ENCODE results near the gene TP53INP2.
"Not testable (repeated sequence)": the region's sequence is repeated elsewhere in the genome, so short reads cannot be mapped to it uniquely, and the experiment has no call there.

TP53INP2 gene

GRCh38 chr20:34704177-34705007 lies at the start of gene TP53INP2:
TP53INP2 (plus strand) TSS chr20:34704344; CDS start chr20:34708740, 4,396 bp downstream.
- TF ChIP-seq, protein P1, sequence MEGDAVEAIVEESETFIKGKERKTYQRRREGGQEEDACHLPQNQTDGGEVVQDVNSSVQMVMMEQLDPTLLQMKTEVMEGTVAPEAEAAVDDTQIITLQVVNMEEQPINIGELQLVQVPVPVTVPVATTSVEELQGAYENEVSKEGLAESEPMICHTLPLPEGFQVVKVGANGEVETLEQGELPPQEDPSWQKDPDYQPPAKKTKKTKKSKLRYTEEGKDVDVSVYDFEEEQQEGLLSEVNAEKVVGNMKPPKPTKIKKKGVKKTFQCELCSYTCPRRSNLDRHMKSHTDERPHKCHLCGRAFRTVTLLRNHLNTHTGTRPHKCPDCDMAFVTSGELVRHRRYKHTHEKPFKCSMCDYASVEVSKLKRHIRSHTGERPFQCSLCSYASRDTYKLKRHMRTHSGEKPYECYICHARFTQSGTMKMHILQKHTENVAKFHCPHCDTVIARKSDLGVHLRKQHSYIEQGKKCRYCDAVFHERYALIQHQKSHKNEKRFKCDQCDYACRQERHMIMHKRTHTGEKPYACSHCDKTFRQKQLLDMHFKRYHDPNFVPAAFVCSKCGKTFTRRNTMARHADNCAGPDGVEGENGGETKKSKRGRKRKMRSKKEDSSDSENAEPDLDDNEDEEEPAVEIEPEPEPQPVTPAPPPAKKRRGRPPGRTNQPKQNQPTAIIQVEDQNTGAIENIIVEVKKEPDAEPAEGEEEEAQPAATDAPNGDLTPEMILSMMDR (IDR thresholded peaks at IDR 0.05; ENCODE audit: extremely low read depth, missing control alignments): no peak
- DNase-seq (ENCODE audit: low spot score): peak; percentile 91

DNA sequence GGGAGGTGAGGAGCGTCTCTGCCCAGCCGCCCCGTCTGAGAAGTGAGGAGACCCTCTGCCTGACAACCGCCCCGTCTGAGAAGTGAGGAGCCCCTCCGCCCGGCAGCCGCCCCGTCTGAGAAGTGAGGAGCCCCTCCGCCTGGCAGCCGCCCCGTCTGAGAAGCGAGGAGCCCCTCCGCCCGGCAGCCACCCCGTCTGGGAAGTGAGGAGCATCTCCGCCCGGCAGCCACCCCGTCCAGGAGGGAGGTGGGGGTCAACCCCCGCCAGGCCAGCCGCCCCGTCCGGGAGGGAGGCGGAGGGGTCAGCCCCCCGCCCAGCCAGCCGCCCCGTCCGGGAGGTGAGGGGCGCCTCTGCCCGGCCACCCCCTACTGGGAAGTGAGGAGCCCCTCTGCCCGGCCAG lies 45.5 kb upstream of the TP53INP2 start:
- DNase-seq (ENCODE audit: low spot score): not testable (repeated sequence)

- not testable (repeated sequence) for DNase-seq (ENCODE audit: low spot score)
Observed at GRCh38 chr20:34661811-34662210, 42.3 kb upstream of the TP53INP2 start.

DNA sequence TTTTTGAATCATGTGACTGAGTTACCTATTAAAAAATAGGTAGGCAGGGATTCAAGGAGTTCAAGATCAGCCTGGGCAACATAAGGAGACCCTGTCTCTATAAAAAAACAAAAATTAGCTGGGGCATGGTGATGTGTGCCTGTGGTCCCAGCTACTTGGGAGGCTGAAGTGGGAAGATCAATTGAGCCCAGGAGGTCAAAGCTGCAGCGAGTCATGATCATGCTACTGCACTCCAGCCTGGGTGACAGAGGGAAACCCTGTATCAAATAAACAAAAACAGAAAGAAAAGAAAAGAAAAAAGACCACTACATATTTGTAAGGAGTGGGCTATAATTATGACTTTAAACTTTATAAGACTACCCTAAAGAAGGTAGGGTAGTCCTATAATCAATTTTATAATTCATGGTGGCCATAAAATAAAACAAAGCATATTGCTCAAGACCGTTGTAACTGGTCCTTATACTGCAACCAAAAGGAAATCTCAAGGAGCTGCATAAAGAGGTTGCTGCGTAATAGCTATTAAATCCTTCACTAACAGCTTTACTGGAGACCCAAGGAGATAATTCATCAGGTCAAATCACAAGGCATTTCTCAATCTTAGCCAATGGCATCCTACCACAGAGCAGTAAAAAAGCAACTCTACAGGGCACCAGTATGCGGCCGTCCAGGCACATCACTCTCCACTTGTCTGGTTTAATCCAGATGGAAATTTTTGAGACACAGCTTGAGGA lies 40.8 kb upstream of the TP53INP2 start:
- TF ChIP-seq, protein P1 (IDR thresholded peaks at IDR 0.05; ENCODE audit: extremely low read depth, missing control alignments): no peak
- no peak for DNase-seq (ENCODE audit: low spot score)

DNA sequence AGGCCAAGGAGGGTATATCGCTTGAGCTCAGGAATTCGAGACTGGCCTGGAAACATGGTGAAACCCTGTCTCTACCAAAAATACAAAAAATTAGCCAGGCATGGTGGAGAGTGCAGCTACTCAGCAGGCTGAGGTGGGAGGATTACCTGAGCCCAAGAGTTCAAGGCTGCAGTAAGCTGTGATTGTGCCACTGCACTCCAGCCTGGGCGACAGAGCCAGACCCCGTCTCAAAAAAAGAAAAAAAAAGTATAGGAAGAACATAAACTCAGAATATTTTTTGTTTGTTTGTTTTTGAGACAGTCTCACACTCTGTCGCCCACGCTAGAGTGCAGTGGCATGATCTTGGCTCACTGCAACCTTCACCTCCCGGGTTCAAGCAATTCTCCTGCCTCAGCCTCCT lies 39.4 kb upstream of the TP53INP2 start:
- DNase-seq (ENCODE audit: low spot score): not testable (repeated sequence)

DNA sequence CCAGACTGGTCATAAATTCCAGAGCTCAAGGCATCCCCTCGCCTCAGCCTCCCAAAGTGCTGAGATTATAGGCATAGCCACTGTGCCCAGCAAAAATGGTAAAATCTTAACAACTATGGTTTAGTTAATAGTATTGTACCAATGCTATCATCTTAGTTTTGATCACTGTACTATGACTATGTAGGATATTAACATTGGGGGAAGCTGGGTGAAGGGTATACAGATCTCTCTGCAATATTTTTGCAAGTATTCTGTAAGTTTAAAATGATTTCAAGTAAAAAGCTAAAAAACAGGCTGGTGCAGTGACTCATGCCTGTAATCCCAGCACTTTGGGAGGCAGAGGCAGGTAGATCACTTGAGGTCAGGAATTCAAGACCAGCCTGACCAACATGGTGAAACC lies 35.0 kb upstream of the TP53INP2 start:
- TF ChIP-seq, protein P1 (IDR thresholded peaks at IDR 0.05; ENCODE audit: extremely low read depth, missing control alignments): no peak
- no peak for DNase-seq (ENCODE audit: low spot score)

DNA sequence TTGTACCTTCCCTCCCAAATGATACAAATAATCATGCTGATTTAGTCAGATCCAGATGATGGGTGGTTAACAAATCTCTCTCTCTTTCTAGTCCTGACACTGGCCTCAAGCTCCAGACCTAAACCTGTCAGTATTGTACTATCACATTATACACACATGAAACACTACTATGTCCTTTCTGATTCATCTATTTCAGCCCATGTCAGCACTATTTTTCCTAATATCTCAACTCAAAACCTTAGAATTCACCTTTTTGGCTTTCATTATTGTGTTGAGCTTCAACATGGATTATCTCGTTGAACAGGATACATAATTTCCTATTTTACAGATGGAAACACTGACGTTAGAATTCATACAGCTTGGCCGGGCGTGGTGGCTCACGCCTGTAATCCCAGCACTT lies 30.7 kb upstream of the TP53INP2 start:
- no peak for DNase-seq (ENCODE audit: low spot score)
- TF ChIP-seq, protein P1 (IDR thresholded peaks at IDR 0.05; ENCODE audit: extremely low read depth, missing control alignments): no peak

GRCh38 chr20:34675561-34675960 lies 28.6 kb upstream of the TP53INP2 start:
- no peak for DNase-seq (ENCODE audit: low spot score)
- TF ChIP-seq, protein P1 (IDR thresholded peaks at IDR 0.05; ENCODE audit: extremely low read depth, missing control alignments): no peak

All from GM20000 (cell line).